CD14-positive monocyte (primary cell): ENCODE data around the gene ABHD14A. TPM values are rescaled to one million over a fixed set of nuclear protein-coding genes. Genes with fewer than 3 reads are reported as not detected.

ENCODE experiments used
- DNase-seq, 3 donors: peaks; one replicate each; pipeline ENCODE4 v3.0.0-alpha.2; 2011 to 2022
- H2AFZ ChIP-seq: 2 replicates; pipeline ENCODE4 v1.6.0; 2012; ENCODE audit warnings: mild to moderate bottlenecking, low read depth, low read length, inconsistent platforms; ENCODE audit not compliant: insufficient read depth, poor library complexity, severe bottlenecking
- H3K27ac ChIP-seq, 2 donors: 1 replicate in 1 of 2; 2 replicates in 1 of 2; pipeline ENCODE4 v1.5.1; 2012 to 2013; ENCODE audit warnings: low read length in 2 of 2, control low read depth in 1 of 2, inconsistent platforms in 1 of 2, low read depth in 1 of 2, mild to moderate bottlenecking in 1 of 2
- H3K27me3 ChIP-seq, 2 donors: one replicate each; pipeline versions ENCODE4 v1.6.0 to v1.6.1; 2011 to 2013; ENCODE audit warnings: low read length in 2 of 2; ENCODE audit not compliant: control insufficient read depth in 2 of 2, insufficient read depth in 2 of 2
- H3K36me3 ChIP-seq, 2 donors: replicated peaks in 1 of 2; 1 replicate in 1 of 2; 2 replicates in 1 of 2; pipeline versions ENCODE4 v1.5.1 to v1.6.1; 2012 to 2013; ENCODE audit warnings: low read length in 2 of 2, control low read depth in 1 of 2, inconsistent platforms in 1 of 2, mild to moderate bottlenecking in 1 of 2; ENCODE audit not compliant: insufficient read depth in 2 of 2, control insufficient read depth in 1 of 2
- H3K4me1 ChIP-seq, 2 donors: 1 replicate in 1 of 2; 2 replicates in 1 of 2; pipeline versions ENCODE4 v1.5.1 to v1.6.1; 2012 to 2013; ENCODE audit warnings: low read length in 2 of 2, control low read depth in 1 of 2, inconsistent platforms in 1 of 2, mild to moderate bottlenecking in 1 of 2, moderate library complexity in 1 of 2; ENCODE audit not compliant: insufficient read depth in 2 of 2, control insufficient read depth in 1 of 2
- H3K4me2 ChIP-seq: replicated peaks from 2 replicates; pipeline ENCODE3; 2012; ENCODE audit warnings: low read length, moderate library complexity, mild to moderate bottlenecking; ENCODE audit not compliant: poor library complexity, severe bottlenecking; ENCODE audit errors: extremely low read depth
- H3K4me3 ChIP-seq, 3 experiments: fragments of 200-600 bp in 1 of 3; sonication (generic) in 1 of 3; replicated peaks in 1 of 3; 1 replicate in 2 of 3; 2 replicates in 1 of 3; pipeline ENCODE4 v1.5.1; 2011 to 2013; ENCODE audit warnings: low read length in 3 of 3, mild to moderate bottlenecking in 3 of 3, control low read depth in 2 of 3, low read depth in 2 of 3, inconsistent platforms in 1 of 3, moderate library complexity in 1 of 3
- H3K79me2 ChIP-seq: 2 replicates; pipeline ENCODE4 v1.6.0; 2012; ENCODE audit warnings: mild to moderate bottlenecking, control low read depth, inconsistent platforms, low read length, moderate library complexity; ENCODE audit not compliant: insufficient read depth
- H3K9ac ChIP-seq: 2 replicates; pipeline ENCODE4 v1.6.0; 2017; ENCODE audit warnings: low read length, mild to moderate bottlenecking; ENCODE audit not compliant: insufficient read depth, poor library complexity, severe bottlenecking
- H3K9me3 ChIP-seq, 2 donors: replicated peaks in 1 of 2; 1 replicate in 1 of 2; 2 replicates in 1 of 2; pipeline versions ENCODE4 v1.5.1 to v1.6.1; 2012 to 2013; ENCODE audit warnings: low read length in 2 of 2, control low read depth in 1 of 2; ENCODE audit not compliant: control insufficient read depth in 1 of 2, insufficient read depth in 1 of 2
- H4K20me1 ChIP-seq: 2 replicates; pipeline ENCODE4 v1.6.0; 2012; ENCODE audit warnings: mild to moderate bottlenecking, low read length, control low read depth, moderate library complexity; ENCODE audit not compliant: insufficient read depth
- H3K27ac Mint-ChIP-seq, 7 donors: one replicate each; pipeline ENCODE4 v1.8.0; 2020; ENCODE audit warnings: mild to moderate bottlenecking in 7 of 7, mixed read lengths in 7 of 7, moderate library complexity in 6 of 7, inconsistent platforms in 2 of 7
- H3K27me3 Mint-ChIP-seq, 3 donors: one replicate each; pipeline ENCODE4 v1.8.0; 2021 to 2022; ENCODE audit warnings: low read depth in 3 of 3, mild to moderate bottlenecking in 3 of 3, mixed read lengths in 3 of 3, moderate library complexity in 3 of 3, inconsistent platforms in 1 of 3
- H3K36me3 Mint-ChIP-seq, 2 donors: one replicate each; pipeline ENCODE4 v1.8.0; 2020; ENCODE audit warnings: mixed read lengths in 2 of 2, inconsistent platforms in 1 of 2, mild to moderate bottlenecking in 1 of 2
- H3K4me1 Mint-ChIP-seq: one replicate; pipeline ENCODE4 v1.8.0; 2020; ENCODE audit warnings: mild to moderate bottlenecking, mixed read lengths
- H3K4me3 Mint-ChIP-seq, 2 donors: one replicate each; pipeline ENCODE4 v1.8.0; 2020; ENCODE audit warnings: mild to moderate bottlenecking in 2 of 2, mixed read lengths in 2 of 2, moderate library complexity in 1 of 2
- H3K9me3 Mint-ChIP-seq, 7 donors: one replicate each; pipeline ENCODE4 v1.8.0; 2020 to 2022; ENCODE audit warnings: mixed read lengths in 7 of 7, mild to moderate bottlenecking in 6 of 7, moderate library complexity in 6 of 7, inconsistent platforms in 2 of 7
- whole genome bisulfite sequencing: methylation state at CpG from one replicate; pipeline ENCODE4 v1.1.5; 2013; ENCODE audit warnings: missing lambda C conversion rate; ENCODE audit not compliant: insufficient coverage; 5-methylcytosine and 5-hydroxymethylcytosine counted together
- intact Hi-C, 2 donors: fragments of 100-400 bp; cut with micrococcal nuclease; formaldehyde crosslinking; loops; one replicate each; pipeline versions ENCODE4 v1.15.0 to v1.15.1; 2023
- polyA plus RNA-seq, 3 donors: library from polyadenylated mRNA; depleted of rRNA in 1 of 3; unstranded in 2 of 3; stranded (reverse) in 1 of 3; fragments of 300-500 nt in 2 of 3; fragments of >200 nt in 1 of 3; fragmentation: Illumina TruSeq in 2 of 3; gene quantifications; 1 replicate in 2 of 3; 2 replicates in 1 of 3; pipeline ENCODE4 v1.2.3, GENCODE V29; 2012 to 2021
- TF ChIP-seq, protein P1 (sequence below): fragments of 200-600 bp; IDR thresholded peaks from one replicate; pipeline ENCODE4 v1.8.0; 2022; ENCODE audit warnings: antibody characterized with exemption, mild to moderate bottlenecking

Gene ABHD14A
- polyA plus RNA-seq, 3 donors, result 6.9 to 13.2 (median 11.7) TPM

DNA sequence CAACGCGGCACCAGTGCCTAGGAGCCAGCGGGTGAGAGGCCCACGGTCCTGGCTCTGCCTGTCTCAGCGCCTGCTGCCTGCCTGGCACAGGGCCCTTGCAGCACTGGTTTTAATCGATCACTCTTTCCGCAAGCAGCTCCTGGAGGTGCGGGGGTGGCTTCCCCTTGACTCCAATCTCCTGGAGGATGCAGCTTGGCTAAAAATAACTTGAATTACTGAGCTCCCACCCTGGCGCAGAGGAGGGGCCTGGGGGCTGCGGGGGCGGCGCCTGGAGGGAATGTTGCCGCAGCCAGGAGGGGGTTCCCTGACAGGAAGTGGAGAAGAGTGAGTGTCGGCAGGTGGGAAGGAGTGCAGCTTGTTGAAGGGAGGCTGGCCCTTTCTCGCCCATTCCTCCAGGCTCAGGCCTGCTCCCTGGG is 30.7 kb downstream of the ABHD14A start:
- TF ChIP-seq, protein P1, sequence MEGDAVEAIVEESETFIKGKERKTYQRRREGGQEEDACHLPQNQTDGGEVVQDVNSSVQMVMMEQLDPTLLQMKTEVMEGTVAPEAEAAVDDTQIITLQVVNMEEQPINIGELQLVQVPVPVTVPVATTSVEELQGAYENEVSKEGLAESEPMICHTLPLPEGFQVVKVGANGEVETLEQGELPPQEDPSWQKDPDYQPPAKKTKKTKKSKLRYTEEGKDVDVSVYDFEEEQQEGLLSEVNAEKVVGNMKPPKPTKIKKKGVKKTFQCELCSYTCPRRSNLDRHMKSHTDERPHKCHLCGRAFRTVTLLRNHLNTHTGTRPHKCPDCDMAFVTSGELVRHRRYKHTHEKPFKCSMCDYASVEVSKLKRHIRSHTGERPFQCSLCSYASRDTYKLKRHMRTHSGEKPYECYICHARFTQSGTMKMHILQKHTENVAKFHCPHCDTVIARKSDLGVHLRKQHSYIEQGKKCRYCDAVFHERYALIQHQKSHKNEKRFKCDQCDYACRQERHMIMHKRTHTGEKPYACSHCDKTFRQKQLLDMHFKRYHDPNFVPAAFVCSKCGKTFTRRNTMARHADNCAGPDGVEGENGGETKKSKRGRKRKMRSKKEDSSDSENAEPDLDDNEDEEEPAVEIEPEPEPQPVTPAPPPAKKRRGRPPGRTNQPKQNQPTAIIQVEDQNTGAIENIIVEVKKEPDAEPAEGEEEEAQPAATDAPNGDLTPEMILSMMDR, result no peak
- Mint-ChIP-seq H3K36me3 (no peaks in the 10 kb centered on the region), H3K4me1 (peaks cover 23% of the 10 kb centered on the region), H3K27ac (no peak overlapping the region), H3K27me3 (peaks cover 1 to 7% (median 5%) of the 10 kb centered on the region in 3 donors), H3K4me3 (no peak overlapping the region), H3K9me3 (no peaks in the 10 kb centered on the region)
- Histone ChIP-seq H3K9ac (no peak overlapping the region), H3K36me3 (no peaks in the 10 kb centered on the region), H3K9me3 (no peaks in the 10 kb centered on the region), H2AFZ (peak overlapping the region; percentile 59), H3K4me1 (peaks cover 22 to 29% of the 10 kb centered on the region in 2 donors), H3K79me2 (no peaks in the 10 kb centered on the region), H3K4me2 (no peak overlapping the region), H3K27ac (no peak overlapping the region), H3K4me3 (no peak overlapping the region), H3K27me3 (no peaks in the 10 kb centered on the region), H4K20me1 (no peaks in the 10 kb centered on the region)
- WGBS, result 28% methylated on average over 14 of the region's 15 CpGs
- intact Hi-C loops, result no loop called here
- DNase-seq, result no peak

DNA sequence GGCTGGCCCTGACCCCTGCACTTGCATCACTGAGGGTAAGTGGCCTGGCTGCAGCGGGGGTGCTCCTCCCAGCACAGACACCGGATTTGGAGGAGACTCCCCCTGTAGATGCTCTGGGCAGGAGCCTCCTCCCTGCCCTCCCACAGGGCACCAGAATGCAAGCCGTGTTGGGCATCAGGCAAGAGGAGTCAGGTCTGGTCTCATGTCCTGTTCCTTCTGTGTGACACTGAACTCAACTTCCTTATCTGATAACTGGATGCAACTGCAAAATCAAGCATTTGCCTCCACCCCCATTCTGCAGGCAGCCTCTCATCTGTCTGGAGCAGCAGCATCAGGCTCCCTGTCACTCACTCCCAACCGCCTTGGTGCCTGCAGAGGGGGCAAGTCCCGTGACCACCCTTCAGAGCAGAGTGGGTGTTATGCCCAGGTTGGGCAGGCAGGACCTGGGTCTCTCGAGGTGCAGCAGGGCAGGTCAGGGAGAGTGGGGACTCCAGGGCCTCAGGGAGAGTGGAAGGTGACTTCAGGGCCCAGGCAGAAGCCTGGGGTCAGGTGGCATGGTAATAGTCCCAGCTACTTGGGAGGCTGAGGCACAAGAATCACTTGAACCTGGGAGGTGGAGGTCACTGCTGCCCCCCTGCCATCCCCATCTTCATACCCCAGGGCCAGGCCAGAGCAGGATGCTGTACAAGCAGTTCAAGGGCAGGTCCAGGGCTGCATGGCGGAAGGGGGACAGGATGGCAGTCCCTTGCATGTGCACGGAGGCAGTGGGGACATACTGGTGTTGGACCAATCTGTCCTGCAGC is 31.4 kb downstream of the ABHD14A start:
- Mint-ChIP-seq H3K27me3 (peaks cover 1 to 5% (median 5%) of the 10 kb centered on the region in 3 donors), H3K27ac (peak overlapping the region in 1 of 7 donors; percentile 22), H3K36me3 (no peaks in the 10 kb centered on the region), H3K4me1 (peaks cover 23% of the 10 kb centered on the region), H3K4me3 (no peak overlapping the region), H3K9me3 (no peaks in the 10 kb centered on the region)
- Histone ChIP-seq H3K9me3 (no peaks in the 10 kb centered on the region), H3K27me3 (no peaks in the 10 kb centered on the region), H3K27ac (no peak overlapping the region), H3K4me2 (no peak overlapping the region), H3K79me2 (no peaks in the 10 kb centered on the region), H3K4me1 (peaks cover 22 to 29% of the 10 kb centered on the region in 2 donors), H4K20me1 (no peaks in the 10 kb centered on the region), H3K36me3 (no peaks in the 10 kb centered on the region), H3K4me3 (no peak overlapping the region), H3K9ac (no peak overlapping the region), H2AFZ (peak overlapping the region; percentile 59)
- DNase-seq, result peak in 1 of 3 donors; percentile 17
- intact Hi-C loops, result no loop called here
- TF ChIP-seq, protein P1, result no peak
- WGBS, result 60% methylated on average over 7 of the region's 8 CpGs
